Measurements from ENCODE around the gene TBPL1. TPM values are rescaled to one million over a fixed set of nuclear protein-coding genes. Genes with fewer than 3 reads are reported as not detected.
A peak's percentile ranks its signal among the peaks of the same experiment; 100 is the strongest.

TBPL1 gene
- total and polyA plus RNA-seq, 2 of the 13 experiments (the other 11 are each of a cell fraction or from before 2014, with no cell fraction given): 25.3 to 39.3 TPM

DNA sequence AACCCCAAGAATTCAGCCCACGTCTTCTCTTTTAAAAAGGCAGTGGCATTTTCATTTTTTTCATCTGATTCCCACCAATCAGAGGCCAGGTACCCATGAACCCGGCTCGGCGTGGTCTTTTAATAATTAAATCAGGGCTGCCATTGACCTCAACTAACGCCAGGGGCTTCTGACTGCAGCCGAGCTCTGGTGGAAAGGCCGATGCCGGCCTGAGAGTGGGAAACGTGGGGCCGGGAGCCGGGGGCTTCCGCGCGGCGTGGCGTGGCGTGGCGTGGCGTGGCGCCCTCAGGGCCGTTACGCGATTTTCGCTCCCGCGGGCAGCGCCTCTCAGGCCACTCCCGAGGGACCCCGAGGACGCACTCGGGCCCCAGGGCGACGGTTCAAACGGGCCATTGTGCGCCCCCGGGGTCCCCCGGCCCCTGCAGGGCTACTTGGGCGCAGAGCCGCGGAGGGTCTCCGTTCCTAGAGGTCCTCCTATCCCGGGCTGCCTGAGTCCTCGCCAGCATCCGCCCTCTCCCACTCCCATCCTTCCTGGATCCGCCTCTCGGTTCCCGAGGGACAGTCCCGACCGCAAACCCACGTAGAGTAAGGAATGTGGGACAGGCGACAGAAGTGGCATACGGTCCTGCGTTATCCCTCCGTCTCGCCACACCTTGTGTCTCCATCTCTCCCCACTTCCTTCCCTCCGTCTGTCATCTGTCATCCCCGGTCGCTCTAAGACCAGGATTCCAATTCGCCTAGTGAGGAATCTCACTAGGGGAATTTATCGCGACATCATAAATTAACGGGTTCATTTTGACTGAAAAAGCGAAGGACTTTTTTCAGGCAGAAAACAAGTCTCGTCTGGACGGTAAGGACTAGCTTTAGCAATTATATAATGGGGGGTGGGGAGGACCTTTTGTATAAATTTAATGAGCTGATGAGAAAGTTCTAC is 876 bp upstream of the TBPL1 start (continued):
- TF ChIP-seq, protein P1, sequence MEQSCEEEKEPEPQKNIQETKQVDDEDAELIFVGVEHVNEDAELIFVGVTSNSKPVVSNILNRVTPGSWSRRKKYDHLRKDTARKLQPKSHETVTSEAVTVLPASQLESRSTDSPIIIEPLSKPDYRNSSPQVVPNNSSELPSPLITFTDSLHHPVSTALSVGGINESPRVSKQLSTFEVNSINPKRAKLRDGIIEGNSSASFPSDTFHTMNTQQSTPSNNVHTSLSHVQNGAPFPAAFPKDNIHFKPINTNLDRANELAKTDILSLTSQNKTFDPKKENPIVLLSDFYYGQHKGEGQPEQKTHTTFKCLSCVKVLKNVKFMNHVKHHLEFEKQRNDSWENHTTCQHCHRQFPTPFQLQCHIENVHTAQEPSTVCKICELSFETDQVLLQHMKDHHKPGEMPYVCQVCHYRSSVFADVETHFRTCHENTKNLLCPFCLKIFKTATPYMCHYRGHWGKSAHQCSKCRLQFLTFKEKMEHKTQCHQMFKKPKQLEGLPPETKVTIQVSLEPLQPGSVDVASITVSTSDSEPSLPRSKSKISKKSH (CRISPR knock-in tag; IDR thresholded peaks at IDR 0.05; ENCODE audit: borderline replicate concordance): peak; percentile 78; the same call in 1 of the 2 replicates
- 0 out of 2 replicates have a peak, but pooled peaks have one; percentile 25 for TF ChIP-seq KAT8 (CRISPR knock-in tag; IDR thresholded peaks at IDR 0.05)
- TF ChIP-seq ZNF124 (CRISPR knock-in tag; IDR thresholded peaks at IDR 0.05): no peak
- no peak for TF ChIP-seq HNRNPK (IDR thresholded peaks at IDR 0.05; ENCODE audit: low read depth, low read length, poor library complexity, severe bottlenecking)
- TF ChIP-seq ZNF101 (CRISPR knock-in tag; IDR thresholded peaks at IDR 0.05; ENCODE audit: borderline replicate concordance, low read depth): no peak
- no peak for TF ChIP-seq FOXM1 (CRISPR knock-in tag; IDR thresholded peaks at IDR 0.05)
- TF ChIP-seq, protein P2, sequence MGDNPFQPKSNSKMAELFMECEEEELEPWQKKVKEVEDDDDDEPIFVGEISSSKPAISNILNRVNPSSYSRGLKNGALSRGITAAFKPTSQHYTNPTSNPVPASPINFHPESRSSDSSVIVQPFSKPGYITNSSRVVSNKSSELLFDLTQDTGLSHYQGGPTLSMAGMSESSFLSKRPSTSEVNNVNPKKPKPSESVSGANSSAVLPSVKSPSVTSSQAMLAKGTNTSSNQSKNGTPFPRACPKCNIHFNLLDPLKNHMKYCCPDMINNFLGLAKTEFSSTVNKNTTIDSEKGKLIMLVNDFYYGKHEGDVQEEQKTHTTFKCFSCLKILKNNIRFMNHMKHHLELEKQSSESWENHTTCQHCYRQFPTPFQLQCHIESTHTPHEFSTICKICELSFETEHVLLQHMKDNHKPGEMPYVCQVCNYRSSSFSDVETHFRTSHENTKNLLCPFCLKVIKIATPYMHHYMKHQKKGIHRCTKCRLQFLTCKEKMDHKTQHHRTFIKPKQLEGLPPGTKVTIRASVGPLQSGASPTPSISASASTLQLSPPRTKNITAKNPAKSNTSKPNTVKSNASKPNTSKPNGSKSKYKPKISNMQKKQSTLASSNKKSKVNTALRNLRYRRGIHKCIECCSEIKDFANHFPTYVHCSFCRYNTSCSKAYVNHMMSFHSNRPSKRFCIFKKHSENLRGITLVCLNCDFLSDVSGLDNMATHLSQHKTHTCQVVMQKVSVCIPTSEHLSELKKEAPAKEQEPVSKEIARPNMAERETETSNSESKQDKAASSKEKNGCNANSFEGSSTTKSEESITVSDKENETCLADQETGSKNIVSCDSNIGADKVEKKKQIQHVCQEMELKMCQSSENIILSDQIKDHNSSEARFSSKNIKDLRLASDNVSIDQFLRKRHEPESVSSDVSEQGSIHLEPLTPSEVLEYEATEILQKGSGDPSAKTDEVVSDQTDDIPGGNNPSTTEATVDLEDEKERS (CRISPR knock-in tag; IDR thresholded peaks at IDR 0.05): no peak
- TF ChIP-seq, protein P3, sequence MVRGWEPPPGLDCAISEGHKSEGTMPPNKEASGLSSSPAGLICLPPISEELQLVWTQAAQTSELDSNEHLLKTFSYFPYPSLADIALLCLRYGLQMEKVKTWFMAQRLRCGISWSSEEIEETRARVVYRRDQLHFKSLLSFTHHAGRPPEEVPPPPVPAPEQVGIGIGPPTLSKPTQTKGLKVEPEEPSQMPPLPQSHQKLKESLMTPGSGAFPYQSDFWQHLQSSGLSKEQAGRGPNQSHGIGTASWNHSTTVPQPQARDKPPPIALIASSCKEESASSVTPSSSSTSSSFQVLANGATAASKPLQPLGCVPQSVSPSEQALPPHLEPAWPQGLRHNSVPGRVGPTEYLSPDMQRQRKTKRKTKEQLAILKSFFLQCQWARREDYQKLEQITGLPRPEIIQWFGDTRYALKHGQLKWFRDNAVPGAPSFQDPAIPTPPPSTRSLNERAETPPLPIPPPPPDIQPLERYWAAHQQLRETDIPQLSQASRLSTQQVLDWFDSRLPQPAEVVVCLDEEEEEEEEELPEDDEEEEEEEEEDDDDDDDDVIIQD (CRISPR knock-in tag; IDR thresholded peaks at IDR 0.05; ENCODE audit: low read depth): no peak
- TF ChIP-seq ZNF501 (CRISPR knock-in tag; IDR thresholded peaks at IDR 0.05): peak; percentile 80
- peak; percentile 35; the same call in 1 of the 2 replicates for TF ChIP-seq ZNF777 (CRISPR knock-in tag; IDR thresholded peaks at IDR 0.05)
- TF ChIP-seq NFE2 (CRISPR knock-in tag; IDR thresholded peaks at IDR 0.05): no peak
- TF ChIP-seq ZNF329 (CRISPR knock-in tag; IDR thresholded peaks at IDR 0.05; ENCODE audit: low read depth): peak; percentile 76; the same call in 1 of the 2 replicates
- TF ChIP-seq TARDBP (CRISPR knock-in tag; IDR thresholded peaks at IDR 0.05): no peak
- no peak for TF ChIP-seq SRSF1 (optimal IDR thresholded peaks at IDR 0.05; ENCODE audit: low read depth, low read length)
- TF ChIP-seq, protein P4, sequence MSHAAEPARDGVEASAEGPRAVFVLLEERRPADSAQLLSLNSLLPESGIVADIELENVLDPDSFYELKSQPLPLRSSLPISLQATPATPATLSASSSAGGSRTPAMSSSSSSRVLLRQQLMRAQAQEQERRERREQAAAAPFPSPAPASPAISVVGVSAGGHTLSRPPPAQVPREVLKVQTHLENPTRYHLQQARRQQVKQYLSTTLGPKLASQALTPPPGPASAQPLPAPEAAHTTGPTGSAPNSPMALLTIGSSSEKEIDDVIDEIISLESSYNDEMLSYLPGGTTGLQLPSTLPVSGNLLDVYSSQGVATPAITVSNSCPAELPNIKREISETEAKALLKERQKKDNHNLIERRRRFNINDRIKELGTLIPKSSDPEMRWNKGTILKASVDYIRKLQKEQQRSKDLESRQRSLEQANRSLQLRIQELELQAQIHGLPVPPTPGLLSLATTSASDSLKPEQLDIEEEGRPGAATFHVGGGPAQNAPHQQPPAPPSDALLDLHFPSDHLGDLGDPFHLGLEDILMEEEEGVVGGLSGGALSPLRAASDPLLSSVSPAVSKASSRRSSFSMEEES (CRISPR knock-in tag; IDR thresholded peaks at IDR 0.05): 0 out of 2 replicates have a peak, but pooled peaks have one; percentile 8
- no peak; the same call in none of the 2 replicates for TF ChIP-seq ZNF274 (CRISPR knock-in tag; IDR thresholded peaks at IDR 0.05)
- no peak for TF ChIP-seq U2AF2 (IDR thresholded peaks at IDR 0.05; ENCODE audit: low read depth, low read length)
- TF ChIP-seq, protein P5, sequence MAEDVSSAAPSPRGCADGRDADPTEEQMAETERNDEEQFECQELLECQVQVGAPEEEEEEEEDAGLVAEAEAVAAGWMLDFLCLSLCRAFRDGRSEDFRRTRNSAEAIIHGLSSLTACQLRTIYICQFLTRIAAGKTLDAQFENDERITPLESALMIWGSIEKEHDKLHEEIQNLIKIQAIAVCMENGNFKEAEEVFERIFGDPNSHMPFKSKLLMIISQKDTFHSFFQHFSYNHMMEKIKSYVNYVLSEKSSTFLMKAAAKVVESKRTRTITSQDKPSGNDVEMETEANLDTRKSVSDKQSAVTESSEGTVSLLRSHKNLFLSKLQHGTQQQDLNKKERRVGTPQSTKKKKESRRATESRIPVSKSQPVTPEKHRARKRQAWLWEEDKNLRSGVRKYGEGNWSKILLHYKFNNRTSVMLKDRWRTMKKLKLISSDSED (CRISPR knock-in tag; IDR thresholded peaks at IDR 0.05): 0 out of 2 replicates have a peak, but pooled peaks have one; percentile 23
